ENCODE measurements around the gene CCT6A.
"Not testable (repeated sequence)": the region's sequence is repeated elsewhere in the genome, so short reads cannot be mapped to it uniquely, and the experiment has no call there.

CCT6A gene, protein sequence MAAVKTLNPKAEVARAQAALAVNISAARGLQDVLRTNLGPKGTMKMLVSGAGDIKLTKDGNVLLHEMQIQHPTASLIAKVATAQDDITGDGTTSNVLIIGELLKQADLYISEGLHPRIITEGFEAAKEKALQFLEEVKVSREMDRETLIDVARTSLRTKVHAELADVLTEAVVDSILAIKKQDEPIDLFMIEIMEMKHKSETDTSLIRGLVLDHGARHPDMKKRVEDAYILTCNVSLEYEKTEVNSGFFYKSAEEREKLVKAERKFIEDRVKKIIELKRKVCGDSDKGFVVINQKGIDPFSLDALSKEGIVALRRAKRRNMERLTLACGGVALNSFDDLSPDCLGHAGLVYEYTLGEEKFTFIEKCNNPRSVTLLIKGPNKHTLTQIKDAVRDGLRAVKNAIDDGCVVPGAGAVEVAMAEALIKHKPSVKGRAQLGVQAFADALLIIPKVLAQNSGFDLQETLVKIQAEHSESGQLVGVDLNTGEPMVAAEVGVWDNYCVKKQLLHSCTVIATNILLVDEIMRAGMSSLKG

DNA sequence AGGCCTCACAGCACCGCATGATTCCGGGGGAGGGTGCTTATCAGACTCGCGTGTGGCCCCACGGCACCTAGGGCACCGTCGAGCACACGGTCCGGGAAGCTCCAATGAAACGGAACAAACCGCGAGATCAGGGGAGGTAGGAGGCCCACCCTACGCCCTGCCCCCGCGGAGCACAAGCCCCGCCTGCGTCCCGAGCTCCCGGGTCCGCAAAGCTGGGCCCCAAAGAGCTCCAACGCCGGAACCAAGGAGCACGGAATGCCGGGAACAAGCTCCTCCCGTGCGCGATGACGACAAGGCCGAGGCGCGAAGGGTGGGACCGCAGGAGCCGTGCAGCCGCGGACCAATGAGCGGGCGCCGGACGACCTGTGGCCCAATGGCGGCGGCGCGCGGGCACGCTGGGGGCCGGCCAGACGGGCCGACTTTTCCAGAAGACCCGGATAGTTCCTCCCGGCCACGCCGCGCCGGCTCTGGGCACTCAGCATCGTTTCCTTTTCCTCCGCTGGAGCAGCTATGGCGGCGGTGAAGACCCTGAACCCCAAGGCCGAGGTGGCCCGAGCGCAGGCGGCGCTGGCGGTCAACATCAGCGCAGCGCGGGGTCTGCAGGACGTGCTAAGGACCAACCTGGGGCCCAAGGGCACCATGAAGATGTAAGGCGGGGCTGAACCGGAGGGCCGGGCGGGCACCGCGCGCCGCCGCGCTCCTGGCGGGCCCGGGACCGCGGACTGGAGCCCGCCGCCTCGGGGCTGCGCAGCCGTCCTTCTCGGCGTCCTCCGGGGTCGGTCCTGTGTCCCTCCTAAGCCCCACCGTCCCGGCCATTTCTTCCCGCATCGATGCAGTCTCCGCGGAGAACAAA lies at the start of gene CCT6A, which contains the start of gene PSPH:
CCT6A (plus strand) TSS at position 427 of the 853 bp plus-strand sequence; CDS start at position 511, 84 bp downstream.
PSPH (minus strand) TSS at position 106 of the 853 bp plus-strand sequence. CDS start 30,232 bp downstream, outside the sequence.
- DNase-seq (ENCODE audit: low read depth in 1 of 2, low spot score in 1 of 2): peak; percentile 78 to 94

DNA sequence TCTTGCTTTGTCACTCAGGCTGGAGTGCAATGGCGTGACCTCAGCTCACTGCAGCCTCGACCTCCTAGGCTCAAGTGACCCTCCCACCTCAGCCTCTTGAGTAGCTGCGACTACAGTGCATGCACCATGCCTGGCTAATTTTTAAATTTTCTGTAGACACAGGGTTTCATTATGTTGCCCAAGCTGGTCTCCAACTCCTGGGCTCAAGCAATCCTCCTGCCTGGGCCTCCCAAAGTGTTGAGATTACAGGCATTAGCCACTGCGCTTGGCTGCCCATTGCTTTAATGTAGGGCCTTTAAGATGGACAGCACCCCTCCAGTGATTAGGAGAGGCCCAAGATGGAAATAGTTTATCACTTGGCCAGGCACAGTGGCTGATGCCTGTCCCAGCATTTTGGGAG lies 47.8 kb upstream of the CCT6A start:
- DNase-seq (ENCODE audit: low read depth in 1 of 2, low spot score in 1 of 2): no peak

DNA sequence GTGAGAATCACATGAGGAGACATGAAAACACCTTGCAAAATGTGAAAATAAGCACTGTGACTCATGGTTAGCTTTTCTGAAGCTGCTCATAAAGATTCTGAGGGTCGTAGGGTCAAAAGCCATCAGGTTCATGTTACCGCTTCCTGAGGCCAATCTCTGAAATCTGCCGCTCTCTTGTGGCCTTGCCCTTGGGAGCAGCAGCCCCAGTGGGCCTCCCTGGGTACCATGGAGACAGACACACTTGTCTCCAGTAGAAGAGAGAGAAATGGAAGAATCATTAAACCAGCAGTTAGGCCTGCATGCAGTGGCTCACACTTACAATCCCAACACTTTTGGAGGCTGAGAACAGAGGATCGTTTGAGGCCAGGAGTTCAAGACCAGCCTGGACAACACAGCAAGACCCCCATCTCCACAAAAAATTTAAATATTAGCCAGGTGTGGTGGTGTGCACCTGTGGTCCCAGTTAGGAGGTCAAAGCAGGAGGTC lies 44.4 kb upstream of the CCT6A start:
- DNase-seq (ENCODE audit: low read depth in 1 of 2, low spot score in 1 of 2): no peak

DNA sequence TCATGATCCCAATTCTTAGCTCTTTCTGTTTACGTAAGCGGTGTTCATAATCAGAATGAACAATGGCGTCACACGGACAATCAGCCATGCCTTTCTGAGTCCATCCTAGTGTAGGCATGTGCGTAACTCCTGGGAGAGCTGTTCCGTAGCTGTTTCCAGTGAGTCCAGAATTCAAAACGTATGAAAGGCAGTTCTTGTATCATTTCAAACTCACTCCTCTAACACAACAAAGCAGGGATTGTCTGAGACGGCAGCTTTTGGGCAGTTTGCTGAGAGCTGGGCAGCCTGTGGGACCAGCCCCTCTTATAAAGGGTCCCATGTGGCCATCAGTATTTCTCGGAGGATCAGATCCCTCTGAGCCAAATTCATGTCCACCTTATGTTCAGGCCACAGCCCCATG lies 43.7 kb upstream of the CCT6A start:
- no peak for DNase-seq (ENCODE audit: low read depth in 1 of 2, low spot score in 1 of 2)

DNA sequence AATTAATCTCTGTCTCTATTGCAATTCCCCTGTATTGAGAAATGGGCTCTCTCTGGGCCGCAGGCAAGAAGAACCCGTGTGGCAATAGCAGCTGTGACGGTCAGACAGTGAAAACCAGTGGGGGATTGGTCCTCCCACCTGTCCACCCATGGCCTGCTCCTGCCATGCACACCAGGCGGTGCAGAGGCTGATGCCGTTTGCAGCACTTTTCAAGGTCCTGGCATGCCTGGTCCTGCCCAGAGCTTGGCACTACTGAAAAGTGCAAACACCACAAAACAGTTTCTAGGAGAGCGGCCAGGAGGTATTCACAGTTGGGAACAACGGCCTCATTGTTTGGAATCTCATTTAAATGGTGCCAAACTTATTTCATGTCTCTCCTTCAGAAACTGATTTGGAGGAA lies 41.9 kb upstream of the CCT6A start:
- DNase-seq (ENCODE audit: low read depth in 1 of 2, low spot score in 1 of 2): no peak

DNA sequence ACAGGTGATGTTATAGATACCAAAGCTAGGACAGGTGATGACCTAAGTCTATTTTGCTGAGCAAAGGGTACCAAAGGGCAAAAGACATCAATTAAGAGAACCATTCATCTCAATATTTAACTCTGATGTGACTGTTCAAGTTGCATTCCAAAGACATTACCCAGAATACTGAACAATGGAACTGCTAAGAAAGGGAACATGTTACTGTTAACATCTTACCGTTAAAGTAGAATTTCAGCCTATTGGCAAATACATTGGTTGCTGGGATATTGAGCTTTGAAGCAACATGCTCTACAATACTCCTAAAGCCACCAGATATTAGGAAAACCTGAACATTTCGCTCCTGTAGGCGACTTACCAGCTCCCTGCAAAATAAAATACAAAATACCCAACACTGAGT lies 34.5 kb upstream of the CCT6A start:
- DNase-seq (ENCODE audit: low read depth in 1 of 2, low spot score in 1 of 2): not testable (repeated sequence)

DNA sequence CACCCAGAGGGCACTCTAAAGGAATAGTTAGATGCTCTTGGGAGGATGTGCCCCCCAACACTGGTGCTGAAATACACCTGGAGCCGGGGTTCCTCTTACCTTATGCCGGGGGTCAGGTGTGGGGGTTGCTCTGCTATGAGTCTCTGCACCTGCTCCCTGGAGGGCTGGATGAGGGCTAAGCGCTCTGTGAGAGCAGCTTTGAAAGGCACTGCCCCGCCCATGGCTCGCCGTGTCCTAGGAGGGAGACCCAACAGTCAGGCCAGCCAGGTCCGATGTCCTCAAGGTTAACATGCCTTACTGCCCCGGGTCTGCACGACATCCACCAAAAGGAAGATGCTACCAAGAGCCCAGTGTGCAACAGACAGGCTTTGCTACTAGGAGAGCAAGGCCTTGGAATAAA lies 32.1 kb upstream of the CCT6A start:
- no peak for DNase-seq (ENCODE audit: low read depth in 1 of 2, low spot score in 1 of 2)

DNA sequence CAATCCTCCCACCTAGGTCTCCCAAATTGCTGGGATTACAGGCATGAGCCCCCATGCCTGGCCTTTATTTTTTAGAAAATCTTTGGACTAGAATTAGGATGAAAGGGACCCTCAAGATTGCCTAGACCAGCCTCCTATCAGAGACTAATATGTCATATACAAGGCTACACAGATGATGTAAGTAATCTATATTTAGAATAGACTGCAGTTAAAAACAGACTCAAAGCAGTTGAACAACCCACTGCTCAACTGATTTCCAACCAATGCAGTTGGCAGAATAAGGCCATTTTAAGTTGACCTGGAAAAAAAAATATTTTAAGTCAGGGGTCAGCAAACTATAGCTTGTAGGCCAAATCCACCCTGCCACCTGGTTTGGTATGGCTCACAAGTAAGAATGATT lies 28.1 kb upstream of the CCT6A start:
- DNase-seq (ENCODE audit: low read depth in 1 of 2, low spot score in 1 of 2): no peak

DNA sequence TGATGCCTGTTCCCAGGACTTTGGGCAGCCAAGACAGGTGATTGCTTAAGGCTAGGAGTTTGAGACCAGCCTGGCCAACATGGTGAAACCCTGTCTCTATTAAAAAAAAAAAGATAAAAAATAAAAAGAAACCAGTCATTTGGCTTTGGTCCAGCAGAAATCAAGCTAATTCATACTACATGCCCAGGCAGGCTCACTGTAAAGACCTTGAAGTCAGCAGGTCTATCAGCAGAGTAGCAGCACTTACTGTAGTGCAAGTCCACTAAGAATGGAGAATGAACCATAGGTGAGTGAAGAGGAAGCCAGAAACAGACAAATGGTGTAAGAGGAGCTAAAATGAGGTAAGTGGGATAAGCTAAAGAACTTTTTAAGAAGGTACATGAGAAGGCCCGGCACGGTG lies 25.0 kb upstream of the CCT6A start:
- no peak for DNase-seq (ENCODE audit: low read depth in 1 of 2, low spot score in 1 of 2)

DNA sequence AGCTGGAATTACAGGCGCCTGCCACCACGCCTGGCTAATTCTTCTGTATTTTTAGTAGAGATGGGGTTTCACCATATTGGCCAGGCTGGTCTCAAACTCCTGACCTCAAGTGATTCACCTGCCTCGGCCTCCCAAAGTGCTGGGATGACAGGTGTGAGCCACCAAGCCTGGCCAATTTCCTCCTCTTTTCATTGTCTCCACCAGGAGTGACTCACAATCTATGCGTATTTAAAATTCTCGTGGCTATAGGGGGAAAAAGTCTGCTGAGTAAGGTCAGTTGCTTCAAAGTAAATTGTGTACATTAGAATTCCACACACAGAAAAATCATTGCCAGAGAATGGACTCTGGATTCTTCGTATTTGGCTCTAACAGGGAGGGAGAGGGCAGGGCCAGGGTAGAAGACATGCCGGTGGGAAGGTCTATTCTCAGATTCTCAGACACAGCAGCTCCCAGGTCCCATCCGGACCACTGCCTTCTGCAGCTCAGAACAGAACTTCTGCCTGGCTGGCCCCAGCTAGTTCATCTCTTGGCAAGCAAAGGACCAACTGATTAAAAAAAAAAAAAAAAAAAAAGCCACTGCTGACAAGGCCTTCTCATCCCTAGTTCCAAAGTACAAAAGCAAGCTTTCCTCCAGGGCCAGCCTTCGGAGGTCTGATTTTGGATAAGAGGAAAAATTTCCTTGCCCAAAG lies 22.5 kb upstream of the CCT6A start:
- DNase-seq (ENCODE audit: low read depth in 1 of 2, low spot score in 1 of 2): no peak

DNA sequence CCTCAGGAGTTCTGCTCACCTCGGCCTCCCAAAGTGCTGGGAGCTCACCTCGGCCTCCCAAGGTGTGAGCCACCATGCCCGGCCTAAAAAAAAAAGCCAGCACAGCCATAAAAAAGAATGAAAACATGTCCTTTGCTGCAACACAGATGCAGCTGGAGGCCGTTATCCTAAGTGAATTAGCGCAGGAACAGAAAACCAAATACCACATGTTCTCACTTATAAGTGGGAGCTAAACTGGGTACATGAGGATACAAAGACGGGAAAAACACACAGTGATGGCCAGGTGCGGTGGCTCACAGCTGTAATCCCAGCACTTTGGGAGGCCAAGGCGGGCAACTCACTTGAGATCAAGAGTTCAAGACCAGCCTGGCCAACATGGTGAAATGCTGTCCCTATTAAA lies 21.2 kb upstream of the CCT6A start:
- no peak for DNase-seq (ENCODE audit: low read depth in 1 of 2, low spot score in 1 of 2)

DNA sequence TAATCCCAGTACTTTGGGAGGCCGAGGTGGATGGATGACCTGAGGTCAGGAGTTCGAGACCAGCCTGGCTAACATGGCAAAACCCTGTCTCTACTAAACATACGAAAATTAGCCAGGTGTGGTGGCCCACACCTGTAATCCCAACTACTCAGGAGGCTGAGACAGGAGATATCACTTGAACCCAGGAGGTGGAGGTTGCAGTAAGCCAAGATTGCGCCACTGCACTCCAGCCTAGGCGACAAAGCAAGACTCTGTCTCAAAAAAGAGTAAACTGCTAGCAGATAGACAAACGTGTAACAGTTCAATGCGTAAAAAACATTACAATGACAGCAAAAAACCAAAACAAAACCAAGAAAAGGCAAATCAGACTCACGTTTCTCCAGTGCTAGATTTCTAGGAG lies 20.0 kb upstream of the CCT6A start:
- not testable (repeated sequence) for DNase-seq (ENCODE audit: low read depth in 1 of 2, low spot score in 1 of 2)

DNA sequence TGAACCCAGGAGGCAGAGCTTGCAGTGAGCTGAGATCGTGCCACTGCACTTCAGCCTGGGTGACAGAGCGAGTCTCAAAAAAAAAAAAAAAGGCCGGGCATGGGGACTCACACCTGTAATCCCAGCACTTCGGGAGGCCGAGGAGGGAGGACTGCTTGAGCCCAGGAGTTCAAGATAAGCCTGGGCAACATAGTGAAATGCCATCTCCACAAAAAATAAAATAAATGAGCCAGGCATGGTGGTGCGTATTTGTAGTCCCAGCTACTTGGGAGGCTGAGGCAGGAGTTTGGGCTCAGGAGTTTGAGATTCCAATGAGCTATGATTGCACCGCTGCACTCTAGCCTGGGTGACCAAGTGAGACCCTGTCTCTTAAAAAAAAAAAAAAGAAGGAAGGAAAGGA lies 19.0 kb upstream of the CCT6A start:
- DNase-seq (ENCODE audit: low read depth in 1 of 2, low spot score in 1 of 2): not testable (repeated sequence)

DNA sequence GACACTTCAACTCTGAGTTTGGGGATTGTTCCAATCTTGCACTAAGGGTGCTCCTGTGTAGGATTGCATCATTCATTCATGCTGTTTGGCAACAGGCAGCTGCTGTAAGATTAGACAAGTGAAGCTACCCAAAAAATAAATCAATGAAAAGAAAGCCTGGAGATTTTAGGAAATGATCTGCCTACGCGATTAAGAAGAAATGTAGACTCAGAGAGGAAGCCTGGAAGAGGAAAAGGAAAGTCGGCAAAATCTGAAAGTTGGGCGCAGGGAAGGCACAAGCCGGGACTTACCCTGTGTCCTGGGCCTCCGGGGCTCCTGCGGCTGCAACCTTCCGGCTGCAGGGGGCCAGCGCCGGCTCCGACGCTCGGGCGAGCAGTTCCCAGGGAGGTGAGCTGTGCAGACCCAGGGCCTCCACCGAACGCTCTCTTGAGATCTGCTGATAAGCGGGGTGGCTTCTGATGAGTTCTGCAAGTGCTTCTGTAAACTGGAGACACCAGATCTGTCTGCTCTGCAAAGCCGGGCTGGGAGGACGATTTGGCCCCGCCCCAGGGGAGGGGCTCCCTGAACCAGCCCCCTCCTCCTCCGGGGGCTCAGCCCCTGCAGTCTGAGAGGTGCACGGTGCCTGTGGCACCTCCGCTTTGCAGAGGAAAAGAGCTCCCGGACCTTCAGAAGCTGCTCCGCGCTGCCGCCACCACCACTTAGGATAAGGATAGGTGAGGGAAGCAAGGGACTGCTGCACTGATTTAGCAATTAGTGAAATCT lies 17.7 kb upstream of the CCT6A start:
- DNase-seq (ENCODE audit: low read depth in 1 of 2, low spot score in 1 of 2): peak; percentile 27 to 47

DNA sequence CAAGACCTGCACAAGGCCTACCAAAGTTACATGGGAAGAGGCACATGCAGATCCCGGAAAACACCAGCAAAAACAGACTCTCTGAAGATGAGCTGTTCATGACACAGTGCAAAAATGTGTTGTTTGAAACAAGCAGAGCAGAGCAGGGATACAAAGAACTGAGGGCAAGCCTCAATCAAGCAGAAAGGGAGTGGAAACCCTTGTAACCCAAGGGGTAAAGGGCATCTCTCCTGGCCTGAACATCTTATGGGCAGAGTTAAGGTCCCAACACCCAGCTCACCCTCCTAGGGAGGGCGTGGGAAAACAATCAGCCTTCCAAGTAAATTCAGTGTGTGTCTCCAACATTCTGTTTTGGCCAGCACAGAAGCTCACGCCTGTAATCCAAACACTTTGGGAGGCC lies 10.8 kb upstream of the CCT6A start:
- no peak for DNase-seq (ENCODE audit: low read depth in 1 of 2, low spot score in 1 of 2)

DNA sequence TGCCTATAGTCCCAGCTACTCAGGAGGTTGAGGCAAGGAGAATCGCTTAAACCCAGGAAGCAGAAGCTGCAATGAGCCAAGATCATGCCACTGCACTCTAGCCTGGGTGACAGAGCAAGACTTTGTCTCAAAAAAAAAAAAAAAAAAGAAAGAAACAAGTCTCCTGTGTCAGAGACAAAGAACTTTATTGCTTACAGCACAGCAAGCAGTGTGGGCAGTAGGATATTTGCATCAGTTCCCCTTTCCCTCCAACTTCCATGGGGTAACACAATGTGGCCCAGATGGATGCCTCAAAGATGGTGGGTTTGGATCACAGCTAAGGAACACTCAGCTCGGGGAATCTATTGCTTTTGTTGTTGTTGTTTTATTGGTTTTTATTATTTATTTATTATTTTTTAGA lies 5.8 kb upstream of the CCT6A start:
- not testable (repeated sequence) for DNase-seq (ENCODE audit: low read depth in 1 of 2, low spot score in 1 of 2)

DNA sequence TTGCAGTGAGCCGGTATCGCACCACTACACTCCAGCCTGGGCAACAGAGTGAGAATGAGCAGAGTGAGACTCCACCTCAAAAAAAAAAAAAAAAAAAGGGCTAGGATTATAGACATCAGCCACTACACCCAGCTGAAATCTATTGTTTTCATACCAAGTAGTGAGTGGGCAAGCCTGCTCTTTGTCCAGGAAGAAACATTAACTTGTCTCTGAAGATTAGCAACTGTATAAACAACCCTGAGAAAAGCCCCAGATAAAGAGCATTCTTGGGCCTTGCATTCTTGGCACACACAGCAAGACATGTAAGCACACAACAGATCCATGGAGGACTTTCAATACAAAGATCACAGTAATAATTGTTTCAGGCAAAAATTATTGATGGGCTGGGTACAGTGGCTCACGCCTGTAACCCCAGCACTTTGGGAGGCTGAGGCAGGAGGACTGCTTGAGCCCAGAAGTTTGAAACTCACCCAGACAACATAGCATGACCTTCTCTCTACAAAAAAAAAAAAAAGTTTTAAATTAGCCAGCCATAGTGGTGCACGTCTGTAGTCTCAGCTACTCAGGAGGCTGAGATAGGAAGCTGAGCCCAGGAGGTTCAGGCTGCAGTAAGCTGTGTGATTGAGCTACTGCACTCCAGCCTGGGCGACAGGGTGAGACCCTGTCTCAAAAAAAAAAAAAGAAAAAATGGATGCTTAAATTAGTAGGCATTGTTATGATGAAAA lies 4.7 kb upstream of the CCT6A start:
- no peak for DNase-seq (ENCODE audit: low read depth in 1 of 2, low spot score in 1 of 2)

DNA sequence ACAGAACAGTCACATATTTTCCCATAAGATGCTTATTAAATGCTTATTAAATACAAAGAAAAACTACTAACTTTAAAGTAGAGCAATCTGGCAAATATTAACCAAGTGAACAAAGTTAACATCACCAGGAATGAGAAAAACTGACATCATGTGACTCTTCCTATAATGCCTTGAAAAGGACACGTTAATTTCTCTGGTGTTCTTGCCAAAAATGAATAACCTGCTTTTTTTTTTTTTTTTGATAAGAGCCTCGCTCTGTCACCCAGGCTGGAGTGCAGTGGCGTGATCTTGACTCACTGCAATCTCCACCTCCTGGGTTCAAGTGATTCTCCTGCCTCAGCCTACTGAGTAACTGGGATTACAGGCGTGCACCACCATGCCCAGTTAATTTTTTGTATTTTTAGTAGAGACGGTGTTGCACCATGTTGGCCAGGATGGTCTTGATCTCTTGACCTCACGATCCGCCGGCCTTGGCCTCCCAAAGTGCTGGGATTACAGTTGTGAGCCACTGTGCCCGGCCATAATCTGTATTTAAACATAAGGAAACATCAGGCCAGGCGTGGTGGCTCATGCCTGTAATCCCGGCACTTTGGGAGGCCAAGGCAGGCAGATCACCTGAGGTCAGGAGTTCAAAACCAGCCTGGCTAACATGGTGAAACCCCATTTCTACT lies 4.0 kb upstream of the CCT6A start:
- DNase-seq (ENCODE audit: low read depth in 1 of 2, low spot score in 1 of 2): not testable (repeated sequence)

DNA sequence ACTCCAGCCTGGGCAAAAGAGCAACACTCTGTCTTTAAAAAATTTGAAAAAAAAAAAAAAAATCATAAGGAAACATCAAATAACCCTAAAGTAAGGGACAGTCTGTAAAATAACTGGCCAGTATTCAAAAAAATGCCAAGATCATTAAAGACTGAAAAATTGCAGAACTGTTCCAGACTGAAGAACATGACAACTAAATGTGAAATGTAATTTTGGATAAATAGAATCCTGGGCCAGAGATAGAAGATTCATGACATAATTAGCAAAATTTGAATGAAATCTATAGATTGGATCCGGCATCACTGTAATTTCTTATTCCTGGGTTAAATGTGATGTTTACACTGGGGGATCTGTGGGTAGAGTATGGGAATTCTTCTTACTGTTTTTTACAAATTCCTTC lies 3.3 kb upstream of the CCT6A start:
- no peak for DNase-seq (ENCODE audit: low read depth in 1 of 2, low spot score in 1 of 2)
